Measurements from ENCODE around the gene C16orf74.

The C16orf74 gene

DNA sequence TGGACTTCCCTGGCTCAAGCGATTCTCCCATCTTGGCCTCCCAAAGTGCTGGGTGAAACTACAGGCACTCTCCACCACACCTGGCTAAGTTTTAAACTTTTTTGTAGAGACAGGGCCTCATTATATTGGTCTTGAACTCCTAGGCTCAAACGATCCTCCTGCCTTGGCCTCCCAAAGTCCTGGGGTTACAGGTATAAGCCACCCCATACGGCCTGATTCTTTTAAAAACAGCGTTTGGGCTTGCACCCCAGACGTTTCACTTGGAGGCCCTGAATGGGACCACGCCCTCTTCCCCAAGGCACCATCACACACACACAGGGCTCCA is 32.8 kb downstream of the C16orf74 start:
- no peaks in the 10 kb centered on the region for H3K9me3 Mint-ChIP-seq
- H3K36me3 Mint-ChIP-seq (ENCODE audit: low read depth): no peaks in the 10 kb centered on the region
- H3K27ac Mint-ChIP-seq: no peak overlapping the region
- no peak overlapping the region for H3K4me3 Mint-ChIP-seq
- TF ChIP-seq, protein P1, sequence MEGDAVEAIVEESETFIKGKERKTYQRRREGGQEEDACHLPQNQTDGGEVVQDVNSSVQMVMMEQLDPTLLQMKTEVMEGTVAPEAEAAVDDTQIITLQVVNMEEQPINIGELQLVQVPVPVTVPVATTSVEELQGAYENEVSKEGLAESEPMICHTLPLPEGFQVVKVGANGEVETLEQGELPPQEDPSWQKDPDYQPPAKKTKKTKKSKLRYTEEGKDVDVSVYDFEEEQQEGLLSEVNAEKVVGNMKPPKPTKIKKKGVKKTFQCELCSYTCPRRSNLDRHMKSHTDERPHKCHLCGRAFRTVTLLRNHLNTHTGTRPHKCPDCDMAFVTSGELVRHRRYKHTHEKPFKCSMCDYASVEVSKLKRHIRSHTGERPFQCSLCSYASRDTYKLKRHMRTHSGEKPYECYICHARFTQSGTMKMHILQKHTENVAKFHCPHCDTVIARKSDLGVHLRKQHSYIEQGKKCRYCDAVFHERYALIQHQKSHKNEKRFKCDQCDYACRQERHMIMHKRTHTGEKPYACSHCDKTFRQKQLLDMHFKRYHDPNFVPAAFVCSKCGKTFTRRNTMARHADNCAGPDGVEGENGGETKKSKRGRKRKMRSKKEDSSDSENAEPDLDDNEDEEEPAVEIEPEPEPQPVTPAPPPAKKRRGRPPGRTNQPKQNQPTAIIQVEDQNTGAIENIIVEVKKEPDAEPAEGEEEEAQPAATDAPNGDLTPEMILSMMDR (IDR thresholded peaks at IDR 0.05): no peak
- DNase-seq: no peak
- peaks cover 27% of the 10 kb centered on the region for H3K4me1 Mint-ChIP-seq
- H3K27me3 Mint-ChIP-seq (ENCODE audit: low read depth, poor library complexity): peaks cover 65% of the 10 kb centered on the region

DNA sequence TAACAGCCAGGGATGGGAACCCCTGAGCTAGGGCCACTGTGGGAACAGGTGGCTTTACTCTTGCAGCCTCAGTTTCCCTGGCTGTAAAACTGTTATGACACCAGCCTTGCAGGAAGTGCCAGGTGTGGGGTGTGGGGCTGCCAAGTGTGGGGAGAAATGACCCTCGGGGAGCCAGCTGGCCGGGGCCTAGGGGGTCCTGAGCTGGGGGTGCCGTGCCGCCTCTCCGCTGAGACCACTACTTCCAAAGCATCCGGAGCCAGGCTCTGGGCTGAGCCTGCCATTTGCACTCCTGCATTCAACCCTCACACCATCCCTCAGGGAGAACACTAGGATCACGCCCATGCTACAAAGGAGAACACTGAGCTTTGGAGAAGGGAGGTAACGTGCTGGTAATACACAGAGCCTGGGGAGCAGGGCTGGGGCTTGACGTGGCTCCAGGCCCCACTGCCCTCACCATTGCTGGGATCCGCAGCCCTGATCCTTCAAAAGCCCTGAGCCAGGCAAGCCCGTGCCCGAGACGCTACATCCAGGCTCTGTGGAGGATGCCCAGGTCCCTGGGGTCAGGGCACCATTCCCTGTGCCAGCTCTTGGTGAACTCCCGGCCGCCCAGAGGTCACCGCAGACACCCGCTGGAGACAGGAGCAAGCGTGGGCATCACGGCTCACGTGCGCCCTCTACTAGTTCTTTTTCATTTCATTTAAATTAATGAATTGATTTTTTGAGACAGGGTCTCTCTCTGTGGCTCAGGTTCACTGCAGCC is 33.3 kb downstream of the C16orf74 start:
- peaks cover 30% of the 10 kb centered on the region for H3K4me1 Mint-ChIP-seq
- no peak overlapping the region for H3K4me3 Mint-ChIP-seq
- TF ChIP-seq, protein P1 (IDR thresholded peaks at IDR 0.05): peak; percentile 69
- H3K36me3 Mint-ChIP-seq (ENCODE audit: low read depth): no peaks in the 10 kb centered on the region
- DNase-seq: peak; percentile 74
- H3K9me3 Mint-ChIP-seq: peaks cover 3% of the 10 kb centered on the region
- H3K27ac Mint-ChIP-seq: no peak overlapping the region
- peaks cover 65% of the 10 kb centered on the region for H3K27me3 Mint-ChIP-seq (ENCODE audit: low read depth, poor library complexity)

DNA sequence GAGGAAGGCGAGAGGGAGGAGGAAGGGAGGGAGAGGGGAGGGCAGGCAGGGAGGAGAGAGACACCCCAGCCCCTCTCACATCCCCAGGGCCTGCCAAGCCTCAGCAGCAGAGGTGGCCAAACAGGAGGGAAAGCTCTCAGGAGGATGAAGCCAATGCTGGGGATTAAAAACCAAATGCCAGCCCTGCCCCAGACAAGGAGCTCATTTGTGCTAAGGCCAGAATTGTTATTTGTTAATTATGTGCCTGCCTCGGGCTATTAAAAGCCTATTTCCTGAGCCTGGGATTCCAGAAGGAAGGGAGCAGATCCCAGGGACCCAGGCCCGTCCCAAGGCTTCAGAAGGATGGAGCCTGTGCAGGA is 34.2 kb downstream of the C16orf74 start:
- no peak for DNase-seq
- Mint-ChIP-seq H3K36me3 (ENCODE audit: low read depth) (no peaks in the 10 kb centered on the region), H3K27me3 (ENCODE audit: low read depth, poor library complexity) (peaks cover 62% of the 10 kb centered on the region), H3K4me1 (peaks cover 30% of the 10 kb centered on the region), H3K9me3 (peaks cover 8% of the 10 kb centered on the region), H3K4me3 (no peak overlapping the region), H3K27ac (no peak overlapping the region)
- TF ChIP-seq, protein P1 (IDR thresholded peaks at IDR 0.05): no peak

DNA sequence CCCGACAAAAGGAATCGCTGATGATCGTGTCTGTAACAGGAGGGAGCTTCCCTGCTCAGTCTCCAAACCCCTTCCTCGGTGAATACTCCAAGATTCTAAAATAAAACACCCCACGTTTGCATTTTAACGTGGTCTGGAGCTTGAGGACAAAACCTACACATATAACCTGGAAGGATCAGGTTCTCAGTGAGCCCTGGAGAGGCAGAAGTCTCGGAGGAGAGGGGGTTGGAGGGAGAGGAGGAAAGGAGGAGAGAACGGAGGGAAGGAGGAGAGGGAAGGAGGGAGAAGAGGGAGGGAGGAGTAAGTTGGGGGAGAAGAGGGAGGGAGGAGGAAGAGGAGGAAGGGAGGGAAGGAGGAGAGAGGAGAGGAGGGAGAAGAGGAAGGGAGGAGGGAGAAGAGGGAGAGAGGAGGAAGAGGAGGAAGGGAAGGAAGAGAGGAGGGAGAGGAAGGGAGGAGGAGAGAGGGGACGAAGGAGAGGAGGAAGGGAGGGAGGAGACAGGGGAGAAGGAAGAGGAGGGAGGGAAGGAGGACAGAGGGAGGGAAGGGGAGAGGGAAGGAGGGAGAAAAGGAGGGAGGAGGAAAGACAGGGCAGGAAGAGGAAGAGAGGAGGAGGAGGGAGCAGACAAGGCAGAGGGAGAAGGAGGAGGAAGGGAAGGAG is 34.7 kb downstream of the C16orf74 start:
- Mint-ChIP-seq H3K4me3 (no peak overlapping the region), H3K9me3 (peaks cover 8% of the 10 kb centered on the region), H3K27ac (no peak overlapping the region), H3K4me1 (peaks cover 30% of the 10 kb centered on the region), H3K36me3 (ENCODE audit: low read depth) (no peaks in the 10 kb centered on the region), H3K27me3 (ENCODE audit: low read depth, poor library complexity) (peaks cover 62% of the 10 kb centered on the region)
- TF ChIP-seq, protein P1 (IDR thresholded peaks at IDR 0.05): no peak
- no peak for DNase-seq

DNA sequence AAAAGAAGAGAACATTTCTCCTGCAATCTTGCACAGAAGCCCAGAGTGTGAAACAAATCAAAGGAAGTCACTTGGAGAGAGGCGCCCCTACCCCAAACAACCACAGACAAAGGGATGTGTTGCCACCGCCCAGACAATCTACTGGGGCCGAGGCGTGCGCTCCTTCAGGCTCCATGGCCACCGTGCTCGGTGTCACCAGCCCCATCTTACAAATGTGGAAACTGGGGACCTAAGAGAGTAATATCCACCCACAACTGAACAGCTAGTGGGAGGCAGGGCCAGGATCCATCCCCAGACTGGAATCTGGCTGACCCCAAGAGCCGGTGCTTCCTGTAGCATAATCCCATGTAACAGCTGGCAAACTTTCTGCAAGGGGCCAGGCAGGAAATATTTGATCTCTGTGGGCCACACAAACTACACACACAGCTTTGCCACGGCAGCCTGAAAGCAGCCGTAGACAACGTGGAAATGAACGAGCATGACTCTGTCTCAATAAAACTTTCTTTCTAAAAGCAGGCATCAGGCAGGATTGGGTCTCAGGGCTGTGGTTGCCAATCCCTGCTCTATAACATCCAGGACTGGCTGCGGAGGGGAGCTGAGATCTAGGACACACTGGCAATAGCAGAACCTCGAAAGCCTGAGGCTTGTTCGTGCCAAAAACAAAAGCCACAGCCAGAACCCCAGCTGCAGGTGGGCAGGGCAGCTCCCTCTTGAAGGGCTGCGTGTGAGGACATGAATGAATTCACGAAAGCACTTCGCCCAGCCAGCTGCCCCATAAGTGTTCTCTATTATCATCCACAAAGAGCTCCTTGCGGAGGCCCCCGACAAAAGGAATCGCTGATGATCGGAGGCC is 35.5 kb downstream of the C16orf74 start:
- H3K36me3 Mint-ChIP-seq (ENCODE audit: low read depth): no peaks in the 10 kb centered on the region
- peaks cover 36% of the 10 kb centered on the region for H3K4me1 Mint-ChIP-seq
- no peak overlapping the region for H3K4me3 Mint-ChIP-seq
- no peak for DNase-seq
- H3K27me3 Mint-ChIP-seq (ENCODE audit: low read depth, poor library complexity): peaks cover 64% of the 10 kb centered on the region
- TF ChIP-seq, protein P1 (IDR thresholded peaks at IDR 0.05): no peak
- H3K9me3 Mint-ChIP-seq: peaks cover 8% of the 10 kb centered on the region
- H3K27ac Mint-ChIP-seq: no peak overlapping the region

All from nephron progenitor cell (in vitro differentiated cells).